Natural killer cell (primary cell): Measurements from ENCODE around the gene SKA2. TPM values are rescaled to one million over a fixed set of nuclear protein-coding genes. Genes with fewer than 3 reads are reported as not detected.

ENCODE experiments used
- ATAC-seq, 3 donors: fragments of 150-1000 bp in 2 of 3; fragments of 200-7000 bp in 1 of 3; cut with Tn5 transposase; 1 replicate in 1 of 3; 2 replicates in 2 of 3; pipeline ENCODE4 v1.10.0; 2021; ENCODE audit warnings: mild to moderate bottlenecking in 2 of 3, moderate library complexity in 2 of 3
- DNase-seq, 2 donors: peaks; one replicate each; pipeline versions ENCODE4 v3.0.0 to v3.0.0-alpha.2; 2013 to 2021; ENCODE audit warnings: mixed read lengths in 1 of 2
- H3K27ac ChIP-seq: one replicate; pipeline ENCODE4 v1.5.1; 2013; ENCODE audit warnings: mild to moderate bottlenecking, low read length
- H3K27me3 ChIP-seq: one replicate; pipeline ENCODE4 v1.6.1; 2013; ENCODE audit warnings: low read length; ENCODE audit not compliant: control insufficient read depth, insufficient read depth
- H3K36me3 ChIP-seq: one replicate; pipeline ENCODE4 v1.6.1; 2013; ENCODE audit warnings: low read length; ENCODE audit not compliant: control insufficient read depth, insufficient read depth
- H3K4me1 ChIP-seq: one replicate; pipeline ENCODE4 v1.6.1; 2013; ENCODE audit warnings: low read length; ENCODE audit not compliant: control insufficient read depth, insufficient read depth
- H3K4me3 ChIP-seq: one replicate; pipeline ENCODE4 v1.5.1; 2013; ENCODE audit warnings: low read length
- H3K9me3 ChIP-seq: one replicate; pipeline ENCODE4 v1.6.1; 2013; ENCODE audit warnings: low read length; ENCODE audit not compliant: control insufficient read depth, insufficient read depth
- H3K27ac Mint-ChIP-seq, 2 donors: one replicate each; pipeline ENCODE4 v1.8.0; 2022; ENCODE audit warnings: mild to moderate bottlenecking in 2 of 2, mixed read lengths in 2 of 2, moderate library complexity in 1 of 2
- H3K27me3 Mint-ChIP-seq, 2 donors: one replicate each; pipeline ENCODE4 v1.8.0; 2022; ENCODE audit warnings: low read depth in 2 of 2, mixed read lengths in 2 of 2
- H3K36me3 Mint-ChIP-seq: one replicate; pipeline ENCODE4 v1.8.0; 2022; ENCODE audit warnings: mixed read lengths
- H3K4me1 Mint-ChIP-seq, 2 donors: one replicate each; pipeline ENCODE4 v1.8.0; 2022; ENCODE audit warnings: mixed read lengths in 2 of 2
- H3K4me3 Mint-ChIP-seq: one replicate; pipeline ENCODE4 v1.8.0; 2022; ENCODE audit warnings: mild to moderate bottlenecking, moderate library complexity, mixed read lengths
- H3K9me3 Mint-ChIP-seq, 2 donors: one replicate each; pipeline ENCODE4 v1.8.0; 2022; ENCODE audit warnings: mixed read lengths in 2 of 2
- WGBS: methylation state at CpG from one replicate; pipeline ENCODE4 v1.1.7; 2013; ENCODE audit warnings: missing lambda C conversion rate; ENCODE audit not compliant: insufficient coverage; 5-methylcytosine and 5-hydroxymethylcytosine counted together
- intact Hi-C: fragments of 100-400 bp; cut with micrococcal nuclease; formaldehyde crosslinking; loops from one replicate; pipeline ENCODE4 v1.14.2; 2022
- total RNA-seq, 4 donors: library from RNA; stranded (reverse); fragments of 120-200 nt in 1 of 4; gene quantifications; one replicate each; pipeline versions ENCODE4 v1.2.3 to v1.2.4, GENCODE V29; 2013 to 2022
- TF ChIP-seq, protein P1 (sequence below): fragments of 200-600 bp; IDR thresholded peaks from one replicate; pipeline ENCODE4 v1.8.0; 2022; ENCODE audit warnings: antibody characterized with exemption

The SKA2 gene
- total RNA-seq, 3 donors from 2014 or later (not counting 1 experiment from before 2014, with no cell fraction given) = 13.4 to 26.5 (median 17.8) TPM

DNA sequence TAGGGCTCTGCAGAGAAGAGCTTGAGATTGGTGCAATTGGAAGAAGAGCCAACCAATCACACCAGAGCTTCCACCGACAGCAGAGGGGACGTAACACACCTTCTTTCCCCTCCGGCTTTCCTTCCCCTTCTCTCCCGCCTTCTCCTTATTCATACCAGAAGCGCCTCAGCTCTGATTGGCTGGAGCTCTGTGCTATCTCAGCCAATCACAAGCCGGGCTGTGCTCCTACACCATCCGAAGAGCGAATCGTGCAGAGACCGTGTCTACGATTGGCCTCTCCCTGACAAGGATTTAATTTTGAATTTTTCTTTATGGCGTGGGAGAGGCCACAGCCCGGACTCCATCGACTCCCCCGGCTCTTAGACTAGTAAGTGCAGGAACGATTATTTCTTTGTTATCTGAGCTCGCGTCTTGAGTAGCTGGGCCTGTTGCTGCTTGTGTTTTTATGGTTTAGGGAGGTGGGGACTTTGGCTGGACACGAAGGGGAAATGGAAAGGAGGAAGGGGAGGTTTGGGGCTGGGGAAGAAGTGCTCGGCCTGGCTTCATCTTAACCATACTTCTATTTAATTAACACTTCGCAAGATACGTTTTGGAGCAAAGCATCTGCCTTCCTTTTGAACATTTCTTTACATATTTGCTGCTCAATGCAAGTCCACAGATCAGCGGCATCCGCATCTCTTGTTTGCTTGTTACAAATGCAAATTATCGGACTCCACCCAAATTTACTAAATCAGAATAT is 622 bp upstream of the SKA2 start, which contains the start of gene PRR11:
Gene PRR11, plus strand, starts transcription at position 308 of the 739 bp plus-strand sequence. CDS start 14,007 bp downstream, outside the sequence.
- peaks cover 19% of the 10 kb centered on the region for H3K4me1 ChIP-seq
- TF ChIP-seq, protein P1, sequence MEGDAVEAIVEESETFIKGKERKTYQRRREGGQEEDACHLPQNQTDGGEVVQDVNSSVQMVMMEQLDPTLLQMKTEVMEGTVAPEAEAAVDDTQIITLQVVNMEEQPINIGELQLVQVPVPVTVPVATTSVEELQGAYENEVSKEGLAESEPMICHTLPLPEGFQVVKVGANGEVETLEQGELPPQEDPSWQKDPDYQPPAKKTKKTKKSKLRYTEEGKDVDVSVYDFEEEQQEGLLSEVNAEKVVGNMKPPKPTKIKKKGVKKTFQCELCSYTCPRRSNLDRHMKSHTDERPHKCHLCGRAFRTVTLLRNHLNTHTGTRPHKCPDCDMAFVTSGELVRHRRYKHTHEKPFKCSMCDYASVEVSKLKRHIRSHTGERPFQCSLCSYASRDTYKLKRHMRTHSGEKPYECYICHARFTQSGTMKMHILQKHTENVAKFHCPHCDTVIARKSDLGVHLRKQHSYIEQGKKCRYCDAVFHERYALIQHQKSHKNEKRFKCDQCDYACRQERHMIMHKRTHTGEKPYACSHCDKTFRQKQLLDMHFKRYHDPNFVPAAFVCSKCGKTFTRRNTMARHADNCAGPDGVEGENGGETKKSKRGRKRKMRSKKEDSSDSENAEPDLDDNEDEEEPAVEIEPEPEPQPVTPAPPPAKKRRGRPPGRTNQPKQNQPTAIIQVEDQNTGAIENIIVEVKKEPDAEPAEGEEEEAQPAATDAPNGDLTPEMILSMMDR = no peak
- H3K4me3 ChIP-seq = peak within 1 kb of the TSS; percentile 84
- intact Hi-C loops = loop anchor here (1.0 to 10.0 kb wide), 4 partner anchors 49 to 637 kb away; partner anchors contain the start of genes GDPD1 and TRIM37
- Mint-ChIP-seq H3K9me3 (no peaks in the 10 kb centered on the region), H3K27me3 (no peaks in the 10 kb centered on the region), H3K4me1 (peaks cover 14 to 15% of the 10 kb centered on the region in 2 donors), H3K4me3 (no peak within 1 kb of the TSS), H3K27ac (no peak within 1 kb of the TSS), H3K36me3 (no peaks in the 10 kb centered on the region)
- DNase-seq (peak; percentile 84 to 99), ATAC-seq (peak; percentile 83 to 94 (median 85))
- H3K27ac ChIP-seq = peak within 1 kb of the TSS; percentile 58
- no peaks in the 10 kb centered on the region for H3K27me3 ChIP-seq
- WGBS = under 1% methylated on average over 23 of the region's 25 CpGs
- H3K36me3 ChIP-seq = no peaks in the 10 kb centered on the region
- no peaks in the 10 kb centered on the region for H3K9me3 ChIP-seq

DNA sequence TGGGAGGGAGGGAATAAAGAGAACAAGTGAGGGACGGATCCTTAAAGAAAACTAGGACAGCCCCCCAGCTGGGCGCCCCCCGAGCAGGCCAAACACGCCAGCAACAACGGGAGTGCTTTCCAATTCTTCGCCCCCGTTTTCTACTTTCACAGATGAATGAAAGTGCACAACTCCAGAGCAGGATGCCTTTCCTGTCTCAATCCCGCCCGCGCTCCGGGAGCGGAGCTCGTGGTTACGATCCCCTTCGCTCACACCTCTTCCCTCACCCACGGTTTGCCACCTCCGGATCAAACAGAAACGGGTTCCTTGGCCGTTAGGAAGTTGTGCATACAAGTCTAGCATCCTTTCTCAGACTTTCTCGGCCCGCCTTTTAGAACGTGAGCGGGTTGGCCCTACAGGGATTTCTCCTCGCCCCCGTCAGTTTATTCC is 680 bp downstream of the SKA2 start:
- peak overlapping the region; percentile 84 for H3K4me3 ChIP-seq
- under 1% methylated on average over 25 of the region's 25 CpGs for WGBS
- H3K27ac ChIP-seq = peak overlapping the region; percentile 58
- intact Hi-C loops = loop anchor here (2.0 to 10.0 kb wide), 3 partner anchors 70 to 636 kb away; partner anchors contain the start of gene GDPD1
- Mint-ChIP-seq H3K27ac (no peak overlapping the region), H3K36me3 (no peaks in the 10 kb centered on the region), H3K4me3 (no peak overlapping the region), H3K4me1 (peaks cover 19 to 21% of the 10 kb centered on the region in 2 donors), H3K9me3 (no peaks in the 10 kb centered on the region), H3K27me3 (no peaks in the 10 kb centered on the region)
- DNase-seq = peak in 1 of 2 donors; percentile 61
- H3K9me3 ChIP-seq = no peaks in the 10 kb centered on the region
- H3K27me3 ChIP-seq = no peaks in the 10 kb centered on the region
- no peaks in the 10 kb centered on the region for H3K36me3 ChIP-seq
- ATAC-seq = no peak
- H3K4me1 ChIP-seq = peaks cover 15% of the 10 kb centered on the region
- TF ChIP-seq, protein P1 = no peak

DNA sequence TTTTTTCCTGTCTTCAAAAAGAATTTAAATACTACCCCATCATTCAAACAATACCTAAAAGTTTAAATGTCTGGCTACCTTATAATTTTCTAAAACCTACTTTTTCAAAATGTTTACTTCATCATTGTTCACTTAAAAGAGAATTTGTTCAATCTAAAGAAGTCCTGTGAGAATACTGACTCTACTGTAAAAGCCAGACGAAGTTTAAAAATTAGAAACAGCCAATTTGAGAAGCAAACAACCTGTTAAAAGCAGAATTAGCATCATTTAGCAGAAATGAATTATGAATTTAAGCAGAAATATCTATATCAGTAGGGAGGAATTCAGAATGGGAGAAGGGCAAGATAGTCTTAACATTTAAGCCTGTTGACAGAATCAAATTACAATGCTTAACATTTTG is 2.1 kb downstream of the SKA2 start:
- intact Hi-C loops = loop anchor here (10.0 kb wide), 2 partner anchors 72 to 518 kb away; partner anchors contain the start of gene GDPD1
- no peak overlapping the region for H3K4me3 ChIP-seq
- Mint-ChIP-seq H3K4me3 (no peak overlapping the region), H3K9me3 (no peaks in the 10 kb centered on the region), H3K27me3 (no peaks in the 10 kb centered on the region), H3K27ac (no peak overlapping the region), H3K4me1 (peaks cover 19 to 21% of the 10 kb centered on the region in 2 donors), H3K36me3 (no peaks in the 10 kb centered on the region)
- TF ChIP-seq, protein P1 = no peak
- peaks cover 15% of the 10 kb centered on the region for H3K4me1 ChIP-seq
- DNase-seq (no peak), ATAC-seq (no peak)
- H3K9me3 ChIP-seq = no peaks in the 10 kb centered on the region
- H3K27me3 ChIP-seq = no peaks in the 10 kb centered on the region
- no CpG with 5 or more reads among the region's 1 CpG for WGBS
- no peak overlapping the region for H3K27ac ChIP-seq
- no peaks in the 10 kb centered on the region for H3K36me3 ChIP-seq
